Mucosa of descending colon (tissue), 3 donors: ENCODE measurements around the gene PRPH. TPM values are rescaled to one million over a fixed set of nuclear protein-coding genes. Genes with fewer than 3 reads are reported as not detected.
"Not testable (repeated sequence)": the region's sequence is repeated elsewhere in the genome, so short reads cannot be mapped to it uniquely, and the experiment has no call there.

ENCODE experiments used
- ATAC-seq: fragments of 200-7000 bp; cut with Tn5 transposase; one replicate; pipeline ENCODE4 v1.9.1; 2020; ENCODE audit warnings: mild to moderate bottlenecking, moderate library complexity
- DNase-seq, 3 donors: peaks; one replicate each; pipeline ENCODE4 v3.0.0-alpha.2; 2020
- H3K36me3 ChIP-seq: fragments of 200-600 bp; one replicate; pipeline ENCODE4 v1.8.0; 2021; ENCODE audit warnings: low read depth, mild to moderate bottlenecking
- H3K4me1 ChIP-seq: fragments of 200-600 bp; one replicate; pipeline ENCODE4 v1.8.0; 2021; ENCODE audit warnings: low read depth, mild to moderate bottlenecking
- H3K4me3 ChIP-seq: fragments of 200-600 bp; one replicate; pipeline ENCODE4 v1.8.0; 2021; ENCODE audit warnings: mild to moderate bottlenecking
- H3K9me3 ChIP-seq: fragments of 200-600 bp; one replicate; pipeline ENCODE4 v1.8.0; 2021; ENCODE audit warnings: mild to moderate bottlenecking
- CTCF ChIP-seq: fragments of 200-600 bp; IDR thresholded peaks from one replicate; pipeline ENCODE4 v1.8.0; 2022; ENCODE audit warnings: antibody characterized with exemption, mild to moderate bottlenecking
- intact Hi-C, 2 donors: fragments of 100-400 bp; cut with DNase I in 1 of 2; cut with micrococcal nuclease in 1 of 2; formaldehyde crosslinking; loops; one replicate each; pipeline versions ENCODE4 v1.11.0 to v1.11.1; 2022; cut with DNase I, micrococcal nuclease
- total RNA-seq, 3 donors: library from RNA; stranded (reverse); fragmentation: NEBNext Ultra II Directional in 2 of 3; extraction: Animal tissue kit (Norgen Biotek cat#: 25700) in 2 of 3; gene quantifications; one replicate each; pipeline versions ENCODE4 v1.2.1 to v1.2.4, GENCODE V29; 2021 to 2023
- donor health status: DM: no; HTN: no; CAD: no; lungs with moderate emphysema.
- donor health status: DM: no; HTN: no; CAD: no.
- donor health status: DM: no; HTN: yes; CAD: no.

Gene PRPH
- total RNA-seq, 3 donors from 2014 or later: 5.1 to 69.5 (median 8.6) TPM

- no peak for ATAC-seq
Observed at GRCh38 chr12:49274396-49275069, 20.4 kb upstream of the PRPH start.

GRCh38 chr12:49276304-49277290 is 18.4 kb upstream of the PRPH start:
- DNase-seq (no peak), ATAC-seq (no peak)
- TF ChIP-seq CTCF: no peak
- Histone ChIP-seq H3K9me3 (no peaks in the 10 kb centered on the region), H3K4me3 (no peak overlapping the region), H3K36me3 (no peaks in the 10 kb centered on the region), H3K4me1 (no peaks in the 10 kb centered on the region)
- intact Hi-C loops: no loop called here

More at GRCh38 chr12:49274396-49275069, 20.4 kb upstream of the PRPH start:
- H3K4me3 ChIP-seq: no peak overlapping the region
- TF ChIP-seq CTCF: no peak
- no peaks in the 10 kb centered on the region for H3K9me3 ChIP-seq
- DNase-seq: no peak
- no peaks in the 10 kb centered on the region for H3K36me3 ChIP-seq
- no peaks in the 10 kb centered on the region for H3K4me1 ChIP-seq
- intact Hi-C loops: no loop called here

- no peak for TF ChIP-seq CTCF
- no peak for ATAC-seq
- H3K9me3 ChIP-seq: no peaks in the 10 kb centered on the region
- H3K36me3 ChIP-seq: no peaks in the 10 kb centered on the region
- no peak for DNase-seq
- no peaks in the 10 kb centered on the region for H3K4me1 ChIP-seq
- intact Hi-C loops: no loop called here
- H3K4me3 ChIP-seq: no peak overlapping the region
Observed at GRCh38 chr12:49277466-49277865, 17.5 kb upstream of the PRPH start.

GRCh38 chr12:49279706-49280159 is 15.2 kb upstream of the PRPH start:
- no peak for TF ChIP-seq CTCF
- ATAC-seq: peak; percentile 81
- no peak overlapping the region for H3K4me3 ChIP-seq
- intact Hi-C loops: loop anchor here (10.0 kb wide), 2 partner anchors 55 to 65 kb away; partner anchors contain the start of genes C1QL4 (in 1 of the 2) and DNAJC22 (in 1 of the 2)
- H3K9me3 ChIP-seq: no peaks in the 10 kb centered on the region
- H3K4me1 ChIP-seq: no peaks in the 10 kb centered on the region
- H3K36me3 ChIP-seq: no peaks in the 10 kb centered on the region
- peak in 1 of 3 donors; percentile 29 for DNase-seq

- DNase-seq, ATAC-seq, H3K4me3 ChIP-seq, H3K4me1 ChIP-seq, H3K36me3 ChIP-seq, H3K9me3 ChIP-seq: not testable (repeated sequence)
- intact Hi-C loops: loop anchor here (10.0 kb wide), 2 partner anchors 54 to 64 kb away; partner anchors contain the start of genes C1QL4 (in 1 of the 2) and DNAJC22 (in 1 of the 2)
Observed at GRCh38 chr12:49280545-49280944, 14.4 kb upstream of the PRPH start.
